ENCODE measurements around the gene RFTN1. TPM values are rescaled to one million over a fixed set of nuclear protein-coding genes. Genes with fewer than 3 reads are reported as not detected.

Gene RFTN1
- total and polyA plus RNA-seq, 10 of the 15 experiments (the other 5 are each of a cell fraction or from before 2014, with no cell fraction given) = 20.6 to 213 (median 147) TPM

DNA sequence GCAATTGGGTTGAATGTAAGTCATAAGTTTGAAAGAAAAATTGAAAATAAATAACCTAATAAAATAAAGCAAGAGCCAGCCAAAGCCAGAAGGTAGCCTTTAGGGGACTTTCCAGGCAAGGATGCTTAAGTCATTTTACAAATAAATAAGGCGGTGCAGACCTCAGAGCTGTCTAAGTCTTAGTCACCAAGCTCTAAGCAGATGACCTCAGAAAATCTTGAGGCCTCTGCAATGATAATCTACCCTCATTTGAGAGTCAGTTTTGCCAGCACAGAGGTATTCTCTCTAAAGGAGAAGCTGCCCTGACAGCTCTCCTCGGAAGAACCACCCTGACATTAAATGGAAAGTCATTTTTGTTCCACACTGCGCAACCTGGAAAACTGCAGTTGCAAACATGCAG lies 134.6 kb downstream of the RFTN1 start (continued):
- TF ChIP-seq CTCF (IDR thresholded peaks at IDR 0.05 in 2 of 3, conservative IDR thresholded peaks at IDR 0.05 in 1 of 3; ENCODE audit: control insufficient read depth in 2 of 3, extremely low read depth in 1 of 3, insufficient read depth in 1 of 3, low read depth in 3 of 3, low read length in 3 of 3) (no peak), BMI1 (IDR thresholded peaks at IDR 0.05; ENCODE audit: borderline replicate concordance) (no peak), KAT2A (conservative IDR thresholded peaks at IDR 0.05; ENCODE audit: control insufficient read depth, low read depth, low read length) (no peak), SMC3 (IDR thresholded peaks at IDR 0.05; ENCODE audit: borderline replicate concordance, low read length) (no peak), POU2F2 (IDR thresholded peaks at IDR 0.05; ENCODE audit: borderline replicate concordance, low read depth, low read length) (no peak), GABPA (IDR thresholded peaks at IDR 0.05; ENCODE audit: low read depth) (0 out of 2 replicates have a peak, but pooled peaks have one; percentile 17), SMAD1 (IDR thresholded peaks at IDR 0.05; ENCODE audit: low read depth, partially characterized antibody) (no peak), PML (IDR thresholded peaks at IDR 0.05; ENCODE audit: low read length) (peak; percentile 83; the same call in 1 of the 2 replicates), MEF2B (IDR thresholded peaks at IDR 0.05; ENCODE audit: partially characterized antibody, poor library complexity, severe bottlenecking) (no peak), RAD21 (IDR thresholded peaks at IDR 0.05; ENCODE audit: insufficient read depth, low read depth, low read length) (no peak), CREB1 (IDR thresholded peaks at IDR 0.05; ENCODE audit: low read depth) (peak; percentile 86), SMARCA5 (IDR thresholded peaks at IDR 0.05) (no peak), ZZZ3 (IDR thresholded peaks at IDR 0.05; ENCODE audit: control insufficient read depth, insufficient read length, low read depth) (no peak), NFIC (IDR thresholded peaks at IDR 0.05; ENCODE audit: low read depth, low read length) (peak; percentile 93; the same call in 1 of the 2 replicates), JUND (IDR thresholded peaks at IDR 0.05; ENCODE audit: low read depth, low read length) (0 out of 2 replicates have a peak, but pooled peaks have one; percentile 52), CHD2 (IDR thresholded peaks at IDR 0.05; ENCODE audit: borderline replicate concordance, low read depth, low read length) (no peak; the same call in 1 of the 2 replicates), ZSCAN29 (IDR thresholded peaks at IDR 0.05) (no peak), TAF1 (IDR thresholded peaks at IDR 0.05; ENCODE audit: borderline replicate concordance, low read depth, low read length) (peak; percentile 73; the same call in 1 of the 2 replicates), ZBTB4 (CRISPR knock-in tag; IDR thresholded peaks at IDR 0.05) (no peak), CHD4 (IDR thresholded peaks at IDR 0.05) (no peak), SUZ12 (IDR thresholded peaks at IDR 0.05; ENCODE audit: unreplicated experiment) (no peak)
- TF ChIP-seq, protein P1, sequence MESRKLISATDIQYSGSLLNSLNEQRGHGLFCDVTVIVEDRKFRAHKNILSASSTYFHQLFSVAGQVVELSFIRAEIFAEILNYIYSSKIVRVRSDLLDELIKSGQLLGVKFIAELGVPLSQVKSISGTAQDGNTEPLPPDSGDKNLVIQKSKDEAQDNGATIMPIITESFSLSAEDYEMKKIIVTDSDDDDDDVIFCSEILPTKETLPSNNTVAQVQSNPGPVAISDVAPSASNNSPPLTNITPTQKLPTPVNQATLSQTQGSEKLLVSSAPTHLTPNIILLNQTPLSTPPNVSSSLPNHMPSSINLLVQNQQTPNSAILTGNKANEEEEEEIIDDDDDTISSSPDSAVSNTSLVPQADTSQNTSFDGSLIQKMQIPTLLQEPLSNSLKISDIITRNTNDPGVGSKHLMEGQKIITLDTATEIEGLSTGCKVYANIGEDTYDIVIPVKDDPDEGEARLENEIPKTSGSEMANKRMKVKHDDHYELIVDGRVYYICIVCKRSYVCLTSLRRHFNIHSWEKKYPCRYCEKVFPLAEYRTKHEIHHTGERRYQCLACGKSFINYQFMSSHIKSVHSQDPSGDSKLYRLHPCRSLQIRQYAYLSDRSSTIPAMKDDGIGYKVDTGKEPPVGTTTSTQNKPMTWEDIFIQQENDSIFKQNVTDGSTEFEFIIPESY (IDR thresholded peaks at IDR 0.05) = no peak
